H1 (cell line): ENCODE measurements around the gene VTI1B. TPM values are rescaled to one million over a fixed set of nuclear protein-coding genes. Genes with fewer than 3 reads are reported as not detected.

ENCODE experiments used
- CTCF ChIA-PET: fragments of 300-600 bp; sonication (Branson Sonifier 250); formaldehyde crosslinking; loops from one replicate; lab custom pipeline; 2021; ENCODE audit not compliant: partially characterized antibody; lab: Charles Lee
- POLR2A ChIA-PET: fragments of 300-600 bp; sonication (Branson Sonifier 250); formaldehyde crosslinking; loops from one replicate; lab custom pipeline; 2021; ENCODE audit warnings: inconsistent platforms; ENCODE audit not compliant: partially characterized antibody; lab: Charles Lee
- DNase-seq, 2 experiments: peaks; one replicate each; pipeline versions ENCODE4 v3.0.0 to v3.0.0-alpha.2; 2010 to 2022; ENCODE audit warnings: low spot score in 2 of 2, low read depth in 1 of 2, mixed read lengths in 1 of 2
- FAIRE-seq: peaks from 2 replicates; lab custom pipeline; 2011; peaks lifted over from hg19 to GRCh38; lab: Jason Lieb, UNC
- H2AFZ ChIP-seq: 2 replicates; pipeline ENCODE4 v1.8.1; 2012; ENCODE audit warnings: low read length, inconsistent platforms
- H2AK5ac ChIP-seq: 2 replicates; pipeline ENCODE4 v1.6.1; 2013; ENCODE audit warnings: low read depth, low read length
- H2BK120ac ChIP-seq: replicated peaks from 2 replicates; pipeline ENCODE3; 2013; ENCODE audit warnings: low read depth, low read length, inconsistent platforms
- H2BK12ac ChIP-seq: 2 replicates; pipeline ENCODE4 v1.6.1; 2013; ENCODE audit warnings: low read depth, low read length
- H2BK15ac ChIP-seq: 2 replicates; pipeline ENCODE4 v1.6.1; 2013; ENCODE audit warnings: low read length
- H2BK20ac ChIP-seq: 2 replicates; pipeline ENCODE4 v1.6.1; 2013; ENCODE audit warnings: low read length
- H2BK5ac ChIP-seq: 2 replicates; pipeline ENCODE4 v1.6.1; 2013; ENCODE audit warnings: low read depth, low read length
- H3K14ac ChIP-seq: 2 replicates; pipeline ENCODE4 v1.6.1; 2013; ENCODE audit warnings: inconsistent platforms; ENCODE audit not compliant: insufficient read length
- H3K18ac ChIP-seq: 2 replicates; pipeline ENCODE4 v1.6.1; 2013; ENCODE audit warnings: low read length; ENCODE audit errors: extremely low read depth
- H3K23ac ChIP-seq: 2 replicates; pipeline ENCODE4 v1.6.1; 2013; ENCODE audit warnings: inconsistent platforms; ENCODE audit not compliant: insufficient read length
- H3K23me2 ChIP-seq: 2 replicates; pipeline ENCODE4 v1.6.1; 2013; ENCODE audit warnings: low read depth, low read length
- H3K27ac ChIP-seq: 2 replicates; pipeline ENCODE4 v1.6.1; 2011; ENCODE audit warnings: low read depth, low read length, inconsistent platforms
- H3K27me3 ChIP-seq, 4 experiments: replicated peaks in 1 of 4; 1 replicate in 1 of 4; 2 replicates in 3 of 4; pipeline versions ENCODE4 v1.6.1 to v1.8.1; 2011 to 2013; ENCODE audit warnings: low read length in 3 of 4, mild to moderate bottlenecking in 3 of 4, inconsistent platforms in 2 of 4, mixed read lengths in 2 of 4, moderate library complexity in 1 of 4; ENCODE audit not compliant: control insufficient read depth in 3 of 4, insufficient read depth in 3 of 4; ENCODE audit errors: extremely low read depth in 1 of 4
- H3K36me3 ChIP-seq, 4 experiments: 2 replicates each; pipeline versions ENCODE4 v1.6.1 to v1.8.1; 2011 to 2013; ENCODE audit warnings: mild to moderate bottlenecking in 4 of 4, low read length in 3 of 4, moderate library complexity in 2 of 4, control low read depth in 1 of 4, inconsistent platforms in 1 of 4; ENCODE audit not compliant: insufficient read depth in 4 of 4, control insufficient read depth in 2 of 4
- H3K4ac ChIP-seq: replicated peaks from 2 replicates; pipeline ENCODE3; 2013; ENCODE audit warnings: low read length, low read depth, mixed read lengths, inconsistent platforms; ENCODE audit not compliant: insufficient read length
- H3K4me1 ChIP-seq, 4 experiments: replicated peaks in 1 of 4; 1 replicate in 1 of 4; 2 replicates in 3 of 4; pipeline versions ENCODE4 v1.6.1 to v1.8.1; 2011 to 2013; ENCODE audit warnings: low read length in 3 of 4, inconsistent platforms in 2 of 4, mixed read lengths in 1 of 4; ENCODE audit not compliant: insufficient read depth in 4 of 4, control insufficient read depth in 3 of 4
- H3K4me2 ChIP-seq, 2 experiments: 2 replicates each; pipeline versions ENCODE4 v1.6.1 to v1.8.1; 2011 to 2013; ENCODE audit warnings: low read depth in 2 of 2, low read length in 2 of 2, control low read depth in 1 of 2, inconsistent platforms in 1 of 2, mild to moderate bottlenecking in 1 of 2; ENCODE audit not compliant: insufficient read depth in 1 of 2
- H3K4me3 ChIP-seq, 4 experiments: fragments of 200-600, 300-600 bp in 1 of 4; sonication (generic), shearing (Covaris generic), sonication (Bioruptor Twin) in 1 of 4; 2 replicates each; pipeline versions ENCODE4 v1.5.1 to v1.8.1; 2011 to 2016; ENCODE audit warnings: low read length in 4 of 4, low read depth in 3 of 4, control low read depth in 2 of 4, inconsistent platforms in 2 of 4, mild to moderate bottlenecking in 2 of 4, mixed read lengths in 1 of 4, moderate library complexity in 1 of 4; ENCODE audit not compliant: insufficient read depth in 2 of 4; ENCODE audit errors: extremely low read depth in 1 of 4
- H3K56ac ChIP-seq: replicated peaks from 2 replicates; pipeline ENCODE3; 2013; ENCODE audit warnings: low read depth, mild to moderate bottlenecking, mixed read lengths, low read length, inconsistent platforms; ENCODE audit not compliant: insufficient read length
- H3K79me1 ChIP-seq: 2 replicates; pipeline ENCODE4 v1.6.1; 2013; ENCODE audit warnings: low read depth, low read length, control low read depth
- H3K79me2 ChIP-seq, 2 experiments: 2 replicates each; pipeline versions ENCODE4 v1.6.1 to v1.8.1; 2012 to 2013; ENCODE audit warnings: low read length in 2 of 2, mild to moderate bottlenecking in 2 of 2, inconsistent platforms in 1 of 2; ENCODE audit not compliant: insufficient read depth in 2 of 2, control insufficient read depth in 1 of 2
- H3K9ac ChIP-seq, 4 experiments: replicated peaks in 1 of 4; 1 replicate in 1 of 4; 2 replicates in 3 of 4; pipeline versions ENCODE4 v1.6.1 to v1.8.1; 2011 to 2013; ENCODE audit warnings: low read depth in 3 of 4, low read length in 3 of 4, control low read depth in 2 of 4, mild to moderate bottlenecking in 2 of 4, moderate library complexity in 2 of 4, inconsistent platforms in 1 of 4; ENCODE audit errors: extremely low read depth in 1 of 4
- H3K9me3 ChIP-seq, 2 experiments: 2 replicates each; pipeline versions ENCODE4 v1.6.1 to v1.8.1; 2012 to 2013; ENCODE audit warnings: mild to moderate bottlenecking in 2 of 2, moderate library complexity in 2 of 2, control low read depth in 1 of 2, inconsistent platforms in 1 of 2, low read depth in 1 of 2, low read length in 1 of 2, mixed read lengths in 1 of 2; ENCODE audit not compliant: insufficient read depth in 2 of 2
- H4K20me1 ChIP-seq, 2 experiments: replicated peaks in 1 of 2; 2 replicates each; pipeline versions ENCODE3 to v1.8.1; 2011 to 2013; ENCODE audit warnings: inconsistent platforms in 2 of 2, low read length in 2 of 2, mild to moderate bottlenecking in 1 of 2; ENCODE audit not compliant: insufficient read depth in 2 of 2, control insufficient read depth in 1 of 2
- H4K5ac ChIP-seq: 2 replicates; pipeline ENCODE4 v1.6.1; 2013; ENCODE audit warnings: low read length, low read depth, mixed read lengths, inconsistent platforms; ENCODE audit not compliant: insufficient read length
- H4K8ac ChIP-seq: 2 replicates; pipeline ENCODE4 v1.8.0; 2013; ENCODE audit warnings: mild to moderate bottlenecking, moderate library complexity, low read length, inconsistent platforms; ENCODE audit not compliant: insufficient read depth; ENCODE audit errors: extremely low read depth
- H4K91ac ChIP-seq: replicated peaks from 2 replicates; pipeline ENCODE3; 2013; ENCODE audit warnings: low read length, mixed read lengths, inconsistent platforms; ENCODE audit not compliant: insufficient read length
- ASH2L ChIP-seq: fragments of 200-600, 300-600 bp; sonication (generic); IDR thresholded peaks from one replicate; pipeline ENCODE4 v1.7.1; 2017; ENCODE audit warnings: low read length
- BRCA1 ChIP-seq: IDR thresholded peaks from 2 replicates; pipeline ENCODE4 v1.6.1; 2012; ENCODE audit warnings: low read depth, low read length, improper control_type of control experiment
- CHD1 ChIP-seq: IDR thresholded peaks from 2 replicates; pipeline ENCODE4 v1.6.1; 2012; ENCODE audit warnings: low read depth, low read length, improper control_type of control experiment
- CREB1 ChIP-seq: IDR thresholded peaks from 2 replicates; pipeline ENCODE4 v1.6.1; 2012; ENCODE audit warnings: inconsistent platforms
- CTBP2 ChIP-seq: IDR thresholded peaks from 2 replicates; pipeline ENCODE4 v1.7.0; 2011; ENCODE audit warnings: borderline replicate concordance, mild to moderate bottlenecking, moderate library complexity, mixed read lengths, low read length; ENCODE audit not compliant: insufficient read depth, insufficient read length
- EZH2 ChIP-seq: fragments of 200-600 bp; sonication (generic); IDR thresholded peaks from 2 replicates; pipeline ENCODE4 v1.7.1; 2012; ENCODE audit warnings: low read depth, mild to moderate bottlenecking, moderate library complexity, low read length, inconsistent platforms; ENCODE audit not compliant: severe bottlenecking
- JUN ChIP-seq: IDR thresholded peaks from 2 replicates; pipeline ENCODE4 v1.6.1; 2011; ENCODE audit warnings: low read depth, mild to moderate bottlenecking, improper control_type of control experiment, low read length
- KDM1A ChIP-seq: fragments of 200-600, 300-600 bp; sonication (generic); IDR thresholded peaks from 2 replicates; pipeline ENCODE4 v1.7.1; 2016; ENCODE audit warnings: mild to moderate bottlenecking, low read length, borderline replicate concordance
- KDM5A ChIP-seq: fragments of 200-600 bp; IDR thresholded peaks from 2 replicates; pipeline ENCODE4 v1.7.1; 2012; ENCODE audit warnings: mild to moderate bottlenecking, low read length, inconsistent platforms, mixed read lengths
- POLR2AphosphoS5 ChIP-seq: IDR thresholded peaks from 2 replicates; pipeline ENCODE4 v1.6.1; 2011; ENCODE audit warnings: low read depth, low read length
- RFX5 ChIP-seq: IDR thresholded peaks from 2 replicates; pipeline ENCODE4 v1.6.1; 2011; ENCODE audit warnings: low read depth, low read length, improper control_type of control experiment, borderline replicate concordance
- SRF ChIP-seq: IDR thresholded peaks from 2 replicates; pipeline ENCODE4 v1.6.1; 2011; ENCODE audit warnings: mild to moderate bottlenecking, low read depth, low read length, moderate library complexity
- WGBS, 2 experiments: shearing (Covaris generic) in 1 of 2; methylation state at CpG; one replicate each; pipeline versions ENCODE4 v1.1.6 to v1.1.7; 2013 to 2015; ENCODE audit warnings: low lambda C conversion rate in 2 of 2, mixed read lengths in 2 of 2, inconsistent platforms in 1 of 2, low coverage in 1 of 2, missing lambda C conversion rate in 1 of 2; ENCODE audit not compliant: insufficient replicate concordance in 2 of 2, insufficient coverage in 1 of 2, insufficient read length in 1 of 2; ENCODE audit errors: extremely low coverage in 1 of 2, missing lambda C conversion rate in 1 of 2; 5-methylcytosine and 5-hydroxymethylcytosine counted together
- polyA plus RNA-seq, 7 experiments: library from polyadenylated mRNA; depleted of rRNA in 3 of 7; stranded (reverse) in 5 of 7; unstranded in 2 of 7; fragments of >200 nt in 5 of 7; fragments of 200-250 nt in 2 of 7; gene quantifications; 1 replicate in 5 of 7; 2 replicates in 1 of 7; 4 replicates in 1 of 7; pipeline versions ENCODE4 v1.2.1 to v1.2.3, GENCODE V29; 2011 to 2013; ENCODE audit warnings: missing spikeins in 2 of 7, mixed read lengths in 2 of 7
- total RNA-seq: library from RNA; stranded (reverse); fragmentation: NEBNext Ultra II Directional; extraction: Animal tissue kit (Norgen Biotek cat#: 25700); gene quantifications from 2 replicates; pipeline ENCODE4 v1.2.1, GENCODE V29; 2021
- TF ChIP-seq, protein P1 (sequence below), 3 experiments: IDR thresholded peaks; 1 replicate in 2 of 3; 2 replicates in 1 of 3; pipeline versions ENCODE4 v1.5.1 to v1.6.1; 2011; ENCODE audit warnings: low read length in 3 of 3, mild to moderate bottlenecking in 3 of 3, inconsistent platforms in 2 of 3, low read depth in 1 of 3, moderate library complexity in 1 of 3; ENCODE audit not compliant: insufficient read depth in 1 of 3; ENCODE audit errors: control extremely low read depth in 1 of 3

Gene VTI1B
- total and polyA plus RNA-seq, 2 of the 8 experiments (the other 6 are each of a cell fraction or from before 2014, with no cell fraction given): 28.1 to 98.7 TPM

- Histone ChIP-seq H2AK5ac (no peak overlapping the region), H3K18ac (no peak overlapping the region), H3K36me3 (no peaks in the 10 kb centered on the region), H3K79me2 (no peaks in the 10 kb centered on the region), H2BK5ac (no peak overlapping the region), H3K4ac (no peak overlapping the region), H2BK120ac (no peak overlapping the region), H2BK12ac (no peak overlapping the region), H2BK15ac (no peak overlapping the region), H2AFZ (no peak overlapping the region), H3K4me2 (no peak overlapping the region), H3K9me3 (no peaks in the 10 kb centered on the region), H3K9ac (no peak overlapping the region), H3K14ac (no peak overlapping the region), H3K56ac (no peak overlapping the region), H3K27me3 (no peaks in the 10 kb centered on the region), H3K23ac (no peak overlapping the region), H3K23me2 (no peaks in the 10 kb centered on the region), H3K4me1 (no peaks in the 10 kb centered on the region; a peak in 1 of 7 replicates), H3K79me1 (no peaks in the 10 kb centered on the region), H4K8ac (no peak overlapping the region), H4K5ac (no peak overlapping the region), H3K4me3 (no peak overlapping the region), H4K91ac (no peak overlapping the region), H3K27ac (no peak overlapping the region), H4K20me1 (no peaks in the 10 kb centered on the region), H2BK20ac (no peak overlapping the region)
- FAIRE-seq: no peak
- CTCF ChIA-PET: interaction anchor here (0.5 to 2.0 kb wide), 4 partner anchors 10 to 191 kb away, joined by 4 to 6 read pairs (median 6); no protein-coding TSS in a partner anchor
- WGBS, 2 experiments: 85% methylated on average over 2 of the region's 2 CpGs; no CpG with 5 or more reads in 1 of the 2 experiments
- DNase-seq: no peak
- POLR2A ChIA-PET: no interaction called here
- TF ChIP-seq, protein P1, sequence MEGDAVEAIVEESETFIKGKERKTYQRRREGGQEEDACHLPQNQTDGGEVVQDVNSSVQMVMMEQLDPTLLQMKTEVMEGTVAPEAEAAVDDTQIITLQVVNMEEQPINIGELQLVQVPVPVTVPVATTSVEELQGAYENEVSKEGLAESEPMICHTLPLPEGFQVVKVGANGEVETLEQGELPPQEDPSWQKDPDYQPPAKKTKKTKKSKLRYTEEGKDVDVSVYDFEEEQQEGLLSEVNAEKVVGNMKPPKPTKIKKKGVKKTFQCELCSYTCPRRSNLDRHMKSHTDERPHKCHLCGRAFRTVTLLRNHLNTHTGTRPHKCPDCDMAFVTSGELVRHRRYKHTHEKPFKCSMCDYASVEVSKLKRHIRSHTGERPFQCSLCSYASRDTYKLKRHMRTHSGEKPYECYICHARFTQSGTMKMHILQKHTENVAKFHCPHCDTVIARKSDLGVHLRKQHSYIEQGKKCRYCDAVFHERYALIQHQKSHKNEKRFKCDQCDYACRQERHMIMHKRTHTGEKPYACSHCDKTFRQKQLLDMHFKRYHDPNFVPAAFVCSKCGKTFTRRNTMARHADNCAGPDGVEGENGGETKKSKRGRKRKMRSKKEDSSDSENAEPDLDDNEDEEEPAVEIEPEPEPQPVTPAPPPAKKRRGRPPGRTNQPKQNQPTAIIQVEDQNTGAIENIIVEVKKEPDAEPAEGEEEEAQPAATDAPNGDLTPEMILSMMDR (IDR thresholded peaks at IDR 0.05; ENCODE audit: control extremely low read depth in 1 of 3, insufficient read depth in 1 of 3, low read depth in 1 of 3, low read length in 3 of 3): no peak
- TF ChIP-seq KDM1A (no peak), RFX5 (no peak), KDM5A (no peak), CTBP2 (no peak), JUN (no peak), POLR2AphosphoS5 (no peak), BRCA1 (no peak), EZH2 (no peak), SRF (no peak), CREB1 (no peak), ASH2L (no peak), CHD1 (no peak)
Observed at GRCh38 chr14:67718265-67718664, 43.8 kb upstream of the VTI1B start.
